Central memory CD8-positive, alpha-beta T cell (primary cell): ENCODE measurements around the gene ANKRD50.

Experiments
- ATAC-seq: fragments of 150-1000 bp; cut with Tn5 transposase; replicated peaks from 2 replicates; pipeline ENCODE4 v1.10.0; 2022; ENCODE audit warnings: mild to moderate bottlenecking, moderate FRiP score, moderate number of reproducible peaks; ENCODE audit not compliant: poor library complexity, severe bottlenecking; ENCODE audit errors: extremely low read depth
- DNase-seq, 2 donors: peaks; one replicate each; pipeline ENCODE4 v3.0.0; 2021; ENCODE audit warnings: low spot score in 2 of 2
- H3K27ac Mint-ChIP-seq: one replicate; pipeline ENCODE4 v1.8.0; 2022; ENCODE audit warnings: low read depth, mild to moderate bottlenecking, moderate library complexity, mixed read lengths
- H3K27me3 Mint-ChIP-seq: one replicate; pipeline ENCODE4 v1.8.0; 2022; ENCODE audit warnings: mixed read lengths
- H3K36me3 Mint-ChIP-seq: one replicate; pipeline ENCODE4 v1.8.0; 2022; ENCODE audit warnings: mild to moderate bottlenecking, moderate library complexity, mixed read lengths; ENCODE audit not compliant: insufficient read depth
- H3K4me1 Mint-ChIP-seq: one replicate; pipeline ENCODE4 v1.8.0; 2022; ENCODE audit warnings: mixed read lengths
- H3K4me3 Mint-ChIP-seq: one replicate; pipeline ENCODE4 v1.8.0; 2022; ENCODE audit warnings: mild to moderate bottlenecking, moderate library complexity, mixed read lengths
- H3K9me3 Mint-ChIP-seq: one replicate; pipeline ENCODE4 v1.8.0; 2022; ENCODE audit warnings: mixed read lengths

The ANKRD50 gene

GRCh38 chr4:124712372-124713184 is at the start of gene ANKRD50:
ANKRD50 (minus strand) TSS chr4:124712732; CDS start chr4:124710511, 2,221 bp downstream.
- no peak within 1 kb of the TSS for H3K4me3 Mint-ChIP-seq

GRCh38 chr4:124757126-124757525 is 44.6 kb upstream of the ANKRD50 start:
- DNase-seq (no peak), ATAC-seq (no peak)
- H3K27me3 Mint-ChIP-seq = no peaks in the 10 kb centered on the region
- H3K4me3 Mint-ChIP-seq = no peak overlapping the region
- no peak overlapping the region for H3K27ac Mint-ChIP-seq
- H3K9me3 Mint-ChIP-seq = no peaks in the 10 kb centered on the region
- no peaks in the 10 kb centered on the region for H3K36me3 Mint-ChIP-seq
- no peaks in the 10 kb centered on the region for H3K4me1 Mint-ChIP-seq

More at GRCh38 chr4:124712372-124713184, at the start of gene ANKRD50:
- H3K27me3 Mint-ChIP-seq = peaks cover 10% of the 10 kb centered on the region
- no peaks in the 10 kb centered on the region for H3K36me3 Mint-ChIP-seq
- DNase-seq = no peak
- H3K4me1 Mint-ChIP-seq = peaks cover 6% of the 10 kb centered on the region
- H3K27ac Mint-ChIP-seq = no peak within 1 kb of the TSS
- no peaks in the 10 kb centered on the region for H3K9me3 Mint-ChIP-seq
- peak; percentile 55 for ATAC-seq

- no peaks in the 10 kb centered on the region for H3K27me3 Mint-ChIP-seq
- H3K9me3 Mint-ChIP-seq = peaks cover 3% of the 10 kb centered on the region
- H3K27ac Mint-ChIP-seq = no peak overlapping the region
- H3K36me3 Mint-ChIP-seq = no peaks in the 10 kb centered on the region
- no peak for ATAC-seq
- DNase-seq = no peak
- no peak overlapping the region for H3K4me3 Mint-ChIP-seq
- no peaks in the 10 kb centered on the region for H3K4me1 Mint-ChIP-seq
Observed at GRCh38 chr4:124754681-124755080, 42.1 kb upstream of the ANKRD50 start.

GRCh38 chr4:124753941-124754581 is 41.5 kb upstream of the ANKRD50 start:
- H3K4me3 Mint-ChIP-seq = no peak overlapping the region
- no peaks in the 10 kb centered on the region for H3K27me3 Mint-ChIP-seq
- ATAC-seq = no peak
- no peak for DNase-seq
- peaks cover 5% of the 10 kb centered on the region for H3K9me3 Mint-ChIP-seq
- H3K4me1 Mint-ChIP-seq = no peaks in the 10 kb centered on the region
- no peaks in the 10 kb centered on the region for H3K36me3 Mint-ChIP-seq
- no peak overlapping the region for H3K27ac Mint-ChIP-seq

- no peaks in the 10 kb centered on the region for H3K4me1 Mint-ChIP-seq
- ATAC-seq (no peak), DNase-seq (no peak)
- no peak overlapping the region for H3K4me3 Mint-ChIP-seq
- no peaks in the 10 kb centered on the region for H3K36me3 Mint-ChIP-seq
- peaks cover 8% of the 10 kb centered on the region for H3K9me3 Mint-ChIP-seq
- H3K27me3 Mint-ChIP-seq = no peaks in the 10 kb centered on the region
- no peak overlapping the region for H3K27ac Mint-ChIP-seq
Observed at GRCh38 chr4:124749421-124749820, 36.9 kb upstream of the ANKRD50 start.

GRCh38 chr4:124748965-124749364 is 36.4 kb upstream of the ANKRD50 start:
- no peak for ATAC-seq
- Mint-ChIP-seq H3K36me3 (no peaks in the 10 kb centered on the region), H3K9me3 (peaks cover 9% of the 10 kb centered on the region), H3K27ac (no peak overlapping the region), H3K4me3 (no peak overlapping the region), H3K4me1 (no peaks in the 10 kb centered on the region), H3K27me3 (no peaks in the 10 kb centered on the region)
- DNase-seq = no peak

GRCh38 chr4:124745985-124746801 is 33.7 kb upstream of the ANKRD50 start:
- H3K4me3 Mint-ChIP-seq = no peak overlapping the region
- DNase-seq = no peak
- H3K9me3 Mint-ChIP-seq = peaks cover 9% of the 10 kb centered on the region
- H3K27ac Mint-ChIP-seq = no peak overlapping the region
- H3K4me1 Mint-ChIP-seq = no peaks in the 10 kb centered on the region
- no peaks in the 10 kb centered on the region for H3K27me3 Mint-ChIP-seq
- H3K36me3 Mint-ChIP-seq = no peaks in the 10 kb centered on the region
- ATAC-seq = no peak

- ATAC-seq (no peak), DNase-seq (no peak)
- Mint-ChIP-seq H3K4me1 (no peaks in the 10 kb centered on the region), H3K27me3 (no peaks in the 10 kb centered on the region), H3K9me3 (peaks cover 4% of the 10 kb centered on the region), H3K27ac (no peak overlapping the region), H3K36me3 (no peaks in the 10 kb centered on the region), H3K4me3 (no peak overlapping the region)
Observed at GRCh38 chr4:124743711-124744110, 31.2 kb upstream of the ANKRD50 start.

- Mint-ChIP-seq H3K36me3 (no peaks in the 10 kb centered on the region), H3K9me3 (peaks cover 4% of the 10 kb centered on the region), H3K27ac (no peak overlapping the region), H3K27me3 (no peaks in the 10 kb centered on the region), H3K4me3 (no peak overlapping the region), H3K4me1 (no peaks in the 10 kb centered on the region)
- ATAC-seq (no peak), DNase-seq (no peak)
Observed at GRCh38 chr4:124740501-124740900, 28.0 kb upstream of the ANKRD50 start.

- H3K27me3 Mint-ChIP-seq = no peaks in the 10 kb centered on the region
- DNase-seq = no peak
- no peak overlapping the region for H3K27ac Mint-ChIP-seq
- H3K9me3 Mint-ChIP-seq = no peaks in the 10 kb centered on the region
- no peak overlapping the region for H3K4me3 Mint-ChIP-seq
- no peaks in the 10 kb centered on the region for H3K4me1 Mint-ChIP-seq
- no peak for ATAC-seq
- H3K36me3 Mint-ChIP-seq = no peaks in the 10 kb centered on the region
Observed at GRCh38 chr4:124738994-124739393, 26.5 kb upstream of the ANKRD50 start.

- DNase-seq (no peak), ATAC-seq (no peak)
- Mint-ChIP-seq H3K4me1 (no peaks in the 10 kb centered on the region), H3K36me3 (no peaks in the 10 kb centered on the region), H3K27ac (no peak overlapping the region), H3K4me3 (no peak overlapping the region), H3K9me3 (peaks cover under 1% of the 10 kb centered on the region), H3K27me3 (no peaks in the 10 kb centered on the region)
Observed at GRCh38 chr4:124737619-124738018, 25.1 kb upstream of the ANKRD50 start.

- Mint-ChIP-seq H3K4me1 (no peaks in the 10 kb centered on the region), H3K27me3 (no peaks in the 10 kb centered on the region), H3K4me3 (no peak overlapping the region), H3K36me3 (peaks cover 1% of the 10 kb centered on the region), H3K9me3 (peaks cover 6% of the 10 kb centered on the region), H3K27ac (no peak overlapping the region)
- ATAC-seq (no peak), DNase-seq (no peak)
Observed at GRCh38 chr4:124736526-124736925, 24.0 kb upstream of the ANKRD50 start.
